Measurements from ENCODE around the gene PHF19.

Gene PHF19

GRCh38 chr9:120865809-120866208 lies 11.2 kb downstream of the PHF19 start:
- Histone ChIP-seq H3K27ac (ENCODE audit: low read depth, low read length) (no peak overlapping the region), H3K36me3 (ENCODE audit: insufficient read depth, low read length) (peaks cover 42% of the 10 kb centered on the region), H3K9ac (ENCODE audit: low read length) (no peak overlapping the region), H3K4me3 (ENCODE audit: low read depth in 1 of 2, low read length in 2 of 2) (no peak overlapping the region), H3K9me3 (ENCODE audit: low read length) (no peaks in the 10 kb centered on the region), H3K27me3 (ENCODE audit: control insufficient read depth in 1 of 2, insufficient read depth in 2 of 2, low read length in 2 of 2) (no peaks in the 10 kb centered on the region), H3K4me1 (ENCODE audit: insufficient read depth, low read length) (peaks cover 7% of the 10 kb centered on the region)

DNA sequence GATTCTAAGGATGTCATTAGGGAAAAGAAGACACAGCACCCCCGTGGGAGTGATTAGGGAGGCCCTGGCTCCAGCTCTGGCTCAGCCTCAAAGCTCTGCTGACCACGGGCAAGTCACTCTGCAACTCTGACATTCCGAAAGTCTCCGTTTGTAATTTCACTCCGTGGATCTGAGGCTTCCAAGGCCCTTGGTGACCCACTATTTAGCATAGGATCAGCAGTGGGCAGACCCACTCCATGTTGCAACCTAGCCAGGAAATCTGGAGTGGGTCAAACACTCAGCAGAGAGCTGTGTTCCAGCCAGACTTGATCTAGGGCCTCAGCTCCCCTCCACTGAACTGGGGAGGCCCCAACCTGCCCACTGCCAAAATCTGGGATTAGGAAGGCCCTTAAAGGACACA lies 11.8 kb downstream of the PHF19 start:
- peaks cover 49% of the 10 kb centered on the region for H3K36me3 ChIP-seq (ENCODE audit: insufficient read depth, low read length)

GRCh38 chr9:120864719-120865118 lies 12.3 kb downstream of the PHF19 start:
- Histone ChIP-seq H3K27me3 (ENCODE audit: control insufficient read depth in 1 of 2, insufficient read depth in 2 of 2, low read length in 2 of 2) (no peaks in the 10 kb centered on the region), H3K4me1 (ENCODE audit: insufficient read depth, low read length) (peaks cover 7% of the 10 kb centered on the region), H3K27ac (ENCODE audit: low read depth, low read length) (no peak overlapping the region), H3K4me3 (ENCODE audit: low read depth in 1 of 2, low read length in 2 of 2) (no peak overlapping the region), H3K36me3 (ENCODE audit: insufficient read depth, low read length) (peaks cover 49% of the 10 kb centered on the region), H3K9ac (ENCODE audit: low read length) (no peak overlapping the region), H3K9me3 (ENCODE audit: low read length) (no peaks in the 10 kb centered on the region)

More for the DNA sequence above, 11.8 kb downstream of the PHF19 start:
- no peak overlapping the region for H3K27ac ChIP-seq (ENCODE audit: low read depth, low read length)
- H3K9ac ChIP-seq (ENCODE audit: low read length), result no peak overlapping the region
- no peaks in the 10 kb centered on the region for H3K27me3 ChIP-seq (ENCODE audit: control insufficient read depth in 1 of 2, insufficient read depth in 2 of 2, low read length in 2 of 2)
- H3K9me3 ChIP-seq (ENCODE audit: low read length), result no peaks in the 10 kb centered on the region
- H3K4me1 ChIP-seq (ENCODE audit: insufficient read depth, low read length), result peaks cover 7% of the 10 kb centered on the region
- no peak overlapping the region for H3K4me3 ChIP-seq (ENCODE audit: low read depth in 1 of 2, low read length in 2 of 2)

- H3K27me3 ChIP-seq (ENCODE audit: control insufficient read depth in 1 of 2, insufficient read depth in 2 of 2, low read length in 2 of 2), result no peaks in the 10 kb centered on the region
Observed at GRCh38 chr9:120863833-120864232, 13.2 kb downstream of the PHF19 start.

DNA sequence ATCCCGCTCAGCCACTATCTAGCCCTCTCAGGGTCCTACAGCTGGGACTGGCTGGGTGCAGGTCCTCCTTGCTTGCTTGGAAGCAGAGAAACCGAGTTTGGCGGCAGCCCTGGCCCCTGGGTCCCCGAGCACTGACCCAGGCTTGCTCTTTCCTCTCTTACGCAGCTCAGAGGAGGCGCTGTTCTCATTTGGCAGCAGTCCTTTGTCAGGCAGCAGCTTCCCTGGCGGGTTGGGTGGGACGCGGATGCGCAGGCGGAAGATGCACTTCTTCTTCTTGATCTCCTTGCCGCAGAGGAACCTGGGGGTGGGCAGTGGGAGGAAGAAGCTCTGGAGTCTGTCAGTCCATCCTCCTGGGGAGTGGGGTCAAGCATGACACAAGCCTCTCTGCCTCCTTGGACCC lies 14.5 kb downstream of the PHF19 start:
- Histone ChIP-seq H3K9me3 (ENCODE audit: low read length) (no peaks in the 10 kb centered on the region), H3K4me3 (ENCODE audit: low read depth in 1 of 2, low read length in 2 of 2) (no peak overlapping the region), H3K27me3 (ENCODE audit: control insufficient read depth in 1 of 2, insufficient read depth in 2 of 2, low read length in 2 of 2) (no peaks in the 10 kb centered on the region), H3K9ac (ENCODE audit: low read length) (no peak overlapping the region), H3K4me1 (ENCODE audit: insufficient read depth, low read length) (no peaks in the 10 kb centered on the region), H3K36me3 (ENCODE audit: insufficient read depth, low read length) (peaks cover 56% of the 10 kb centered on the region), H3K27ac (ENCODE audit: low read depth, low read length) (no peak overlapping the region)

More at GRCh38 chr9:120863833-120864232, 13.2 kb downstream of the PHF19 start:
- Histone ChIP-seq H3K9me3 (ENCODE audit: low read length) (no peaks in the 10 kb centered on the region), H3K27ac (ENCODE audit: low read depth, low read length) (no peak overlapping the region), H3K36me3 (ENCODE audit: insufficient read depth, low read length) (peaks cover 49% of the 10 kb centered on the region), H3K4me1 (ENCODE audit: insufficient read depth, low read length) (peaks cover 7% of the 10 kb centered on the region), H3K9ac (ENCODE audit: low read length) (no peak overlapping the region), H3K4me3 (ENCODE audit: low read depth in 1 of 2, low read length in 2 of 2) (no peak overlapping the region)

DNA sequence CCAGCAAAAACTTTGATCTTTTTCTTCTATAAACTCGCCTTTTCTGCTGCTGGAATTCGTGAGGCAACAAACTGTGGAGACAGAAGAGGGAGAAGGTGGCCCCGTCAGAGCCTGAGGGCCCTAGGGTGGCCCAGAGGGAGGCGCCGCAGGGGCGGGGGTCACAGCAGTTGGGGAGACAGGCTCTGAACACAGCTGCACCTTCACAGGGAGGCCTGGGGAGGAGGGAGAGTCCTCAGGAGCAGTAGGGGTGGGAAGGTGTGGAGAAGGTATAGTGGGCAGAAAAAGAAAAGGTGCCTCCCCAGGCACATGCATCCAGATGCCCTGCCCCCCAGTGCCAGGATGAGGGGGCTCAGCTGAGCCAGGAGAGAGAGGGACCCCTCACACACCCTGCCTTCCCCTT lies 15.1 kb downstream of the PHF19 start:
- H3K9me3 ChIP-seq (ENCODE audit: low read length), result no peaks in the 10 kb centered on the region
- no peak overlapping the region for H3K4me3 ChIP-seq (ENCODE audit: low read depth in 1 of 2, low read length in 2 of 2)
- peaks cover 58% of the 10 kb centered on the region for H3K36me3 ChIP-seq (ENCODE audit: insufficient read depth, low read length)
- H3K27me3 ChIP-seq (ENCODE audit: control insufficient read depth in 1 of 2, insufficient read depth in 2 of 2, low read length in 2 of 2), result no peaks in the 10 kb centered on the region
- no peaks in the 10 kb centered on the region for H3K4me1 ChIP-seq (ENCODE audit: insufficient read depth, low read length)
- no peak overlapping the region for H3K27ac ChIP-seq (ENCODE audit: low read depth, low read length)
- H3K9ac ChIP-seq (ENCODE audit: low read length), result no peak overlapping the region

- H3K27me3 ChIP-seq (ENCODE audit: control insufficient read depth in 1 of 2, insufficient read depth in 2 of 2, low read length in 2 of 2), result no peaks in the 10 kb centered on the region
- H3K4me1 ChIP-seq (ENCODE audit: insufficient read depth, low read length), result no peaks in the 10 kb centered on the region
- peaks cover 57% of the 10 kb centered on the region for H3K36me3 ChIP-seq (ENCODE audit: insufficient read depth, low read length)
- no peak overlapping the region for H3K9ac ChIP-seq (ENCODE audit: low read length)
- H3K4me3 ChIP-seq (ENCODE audit: low read depth in 1 of 2, low read length in 2 of 2), result no peak overlapping the region
- no peaks in the 10 kb centered on the region for H3K9me3 ChIP-seq (ENCODE audit: low read length)
- H3K27ac ChIP-seq (ENCODE audit: low read depth, low read length), result no peak overlapping the region
Observed at GRCh38 chr9:120860083-120860482, 16.9 kb downstream of the PHF19 start.

GRCh38 chr9:120859361-120859760 lies 17.6 kb downstream of the PHF19 start:
- no peaks in the 10 kb centered on the region for H3K27me3 ChIP-seq (ENCODE audit: control insufficient read depth in 1 of 2, insufficient read depth in 2 of 2, low read length in 2 of 2)
- no peak overlapping the region for H3K27ac ChIP-seq (ENCODE audit: low read depth, low read length)
- H3K9ac ChIP-seq (ENCODE audit: low read length), result no peak overlapping the region
- no peaks in the 10 kb centered on the region for H3K9me3 ChIP-seq (ENCODE audit: low read length)
- no peaks in the 10 kb centered on the region for H3K4me1 ChIP-seq (ENCODE audit: insufficient read depth, low read length)
- H3K36me3 ChIP-seq (ENCODE audit: insufficient read depth, low read length), result peaks cover 57% of the 10 kb centered on the region
- H3K4me3 ChIP-seq (ENCODE audit: low read depth in 1 of 2, low read length in 2 of 2), result no peak overlapping the region

DNA sequence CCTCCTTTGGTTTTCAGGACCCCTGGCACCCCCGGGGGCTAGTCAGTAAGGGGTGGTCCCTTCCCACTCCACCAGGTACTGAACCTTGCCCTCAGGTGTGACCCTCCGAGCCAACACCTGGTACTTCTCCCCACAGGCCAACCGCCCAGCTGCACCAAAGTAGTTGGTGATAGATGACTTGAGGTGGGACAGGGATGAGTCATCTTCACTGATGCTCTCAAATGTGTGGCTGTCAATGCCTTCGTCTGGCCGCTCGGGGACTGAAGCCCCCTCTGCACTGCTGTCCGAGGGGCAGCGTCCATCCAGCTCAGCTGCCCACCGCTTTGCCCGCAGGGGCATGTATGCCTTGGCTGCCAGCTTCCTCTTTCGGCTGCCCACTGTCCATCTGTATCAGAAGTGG lies 19.1 kb downstream of the PHF19 start:
- Histone ChIP-seq H3K36me3 (ENCODE audit: insufficient read depth, low read length) (peaks cover 43% of the 10 kb centered on the region), H3K9me3 (ENCODE audit: low read length) (no peaks in the 10 kb centered on the region), H3K27ac (ENCODE audit: low read depth, low read length) (no peak overlapping the region), H3K4me1 (ENCODE audit: insufficient read depth, low read length) (no peaks in the 10 kb centered on the region), H3K4me3 (ENCODE audit: low read depth in 1 of 2, low read length in 2 of 2) (no peak overlapping the region), H3K9ac (ENCODE audit: low read length) (no peak overlapping the region), H3K27me3 (ENCODE audit: control insufficient read depth in 1 of 2, insufficient read depth in 2 of 2, low read length in 2 of 2) (no peaks in the 10 kb centered on the region)

- H3K27me3 ChIP-seq (ENCODE audit: control insufficient read depth in 1 of 2, insufficient read depth in 2 of 2, low read length in 2 of 2), result no peaks in the 10 kb centered on the region
- peak overlapping the region; percentile 14 for H3K27ac ChIP-seq (ENCODE audit: low read depth, low read length)
- H3K36me3 ChIP-seq (ENCODE audit: insufficient read depth, low read length), result peaks cover 39% of the 10 kb centered on the region
- no peaks in the 10 kb centered on the region for H3K4me1 ChIP-seq (ENCODE audit: insufficient read depth, low read length)
- H3K9ac ChIP-seq (ENCODE audit: low read length), result no peak overlapping the region
- H3K4me3 ChIP-seq (ENCODE audit: low read depth in 1 of 2, low read length in 2 of 2), result no peak overlapping the region
- no peaks in the 10 kb centered on the region for H3K9me3 ChIP-seq (ENCODE audit: low read length)
Observed at GRCh38 chr9:120857481-120857880, 19.5 kb downstream of the PHF19 start.

DNA sequence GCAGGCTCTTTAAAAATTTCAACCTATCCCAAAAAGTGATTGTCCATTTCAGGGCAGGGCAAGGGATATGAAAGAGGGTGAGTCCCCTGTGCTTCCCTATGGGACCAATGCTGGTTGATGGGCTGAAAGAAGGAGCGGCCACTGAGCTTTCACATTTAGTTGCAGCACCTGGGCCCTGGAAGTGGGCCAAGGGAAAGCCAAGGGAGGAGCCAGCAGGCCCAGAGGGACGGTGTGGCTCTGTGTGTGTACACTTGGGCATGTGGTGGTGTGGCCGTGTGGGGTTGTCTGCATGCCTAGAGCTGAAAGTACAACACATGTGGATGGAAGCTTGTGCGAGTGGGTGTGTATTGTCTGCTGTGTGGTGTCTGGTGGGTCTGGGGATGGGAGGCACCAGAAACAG lies 20.3 kb downstream of the PHF19 start:
- Histone ChIP-seq H3K9me3 (ENCODE audit: low read length) (no peaks in the 10 kb centered on the region), H3K4me3 (ENCODE audit: low read depth in 1 of 2, low read length in 2 of 2) (no peak overlapping the region), H3K4me1 (ENCODE audit: insufficient read depth, low read length) (no peaks in the 10 kb centered on the region), H3K27ac (ENCODE audit: low read depth, low read length) (no peak overlapping the region), H3K27me3 (ENCODE audit: control insufficient read depth in 1 of 2, insufficient read depth in 2 of 2, low read length in 2 of 2) (no peaks in the 10 kb centered on the region), H3K36me3 (ENCODE audit: insufficient read depth, low read length) (peaks cover 31% of the 10 kb centered on the region), H3K9ac (ENCODE audit: low read length) (no peak overlapping the region)

- Histone ChIP-seq H3K36me3 (ENCODE audit: insufficient read depth, low read length) (peaks cover 25% of the 10 kb centered on the region), H3K4me1 (ENCODE audit: insufficient read depth, low read length) (no peaks in the 10 kb centered on the region), H3K27ac (ENCODE audit: low read depth, low read length) (no peak overlapping the region), H3K27me3 (ENCODE audit: control insufficient read depth in 1 of 2, insufficient read depth in 2 of 2, low read length in 2 of 2) (no peaks in the 10 kb centered on the region), H3K9me3 (ENCODE audit: low read length) (no peaks in the 10 kb centered on the region), H3K9ac (ENCODE audit: low read length) (no peak overlapping the region), H3K4me3 (ENCODE audit: low read depth in 1 of 2, low read length in 2 of 2) (no peak overlapping the region)
Observed at GRCh38 chr9:120855827-120856670, 20.9 kb downstream of the PHF19 start.

Data from muscle layer of colon (tissue), 2 donors.